Large intestine (tissue), 1 donor: ENCODE results near the gene UBQLN2. TPM values are rescaled to one million over a fixed set of nuclear protein-coding genes. Genes with fewer than 3 reads are reported as not detected.

Experiments
- polyA plus RNA-seq: library from polyadenylated mRNA; unstranded; fragments of 120-200 nt; gene quantifications from one replicate; pipeline ENCODE4 v1.2.1, GENCODE V29; 2013

Gene UBQLN2
- polyA plus RNA-seq, 1 donor = 31.1 TPM

Other genes starting within 250 kb of the UBQLN2 start
- gene NBDY, start 165.6 kb downstream of the UBQLN2 start, polyA plus RNA-seq = 37.1 TPM